HepG2 (cell line): Measurements from ENCODE around the gene LDLRAD4. TPM values are rescaled to one million over a fixed set of nuclear protein-coding genes. Genes with fewer than 3 reads are reported as not detected.
A peak's percentile ranks its signal among the peaks of the same experiment; 100 is the strongest.
"Not testable (repeated sequence)": the region's sequence is repeated elsewhere in the genome, so short reads cannot be mapped to it uniquely, and the experiment has no call there.

Source experiments
- ATAC-seq: fragments of 200-7000 bp; cut with Tn5 transposase; 3 replicates; pipeline ENCODE4 v1.9.1; 2020; ENCODE audit warnings: mild to moderate bottlenecking, moderate library complexity
- BruUV-seq: library from RNA; stranded (reverse); fragments of 400-500 nt; replicated peaks from 2 replicates; lab custom pipeline; 2021; lab: Mats Ljungman, UMichigan
- CTCF ChIA-PET: fragments of 300-600 bp; formaldehyde crosslinking; extraction: SDS; loops from one replicate; lab custom pipeline; 2021; ENCODE audit warnings: low total read pairs, inconsistent platforms, low intra/inter-chr PET ratio; lab: Yijun Ruan, JAX
- POLR2A ChIA-PET: fragments of 350-600 bp; sonication (Branson Sonifier 250); formaldehyde crosslinking; loops from one replicate; lab custom pipeline; 2020; ENCODE audit warnings: antibody characterized with exemption, inconsistent platforms; lab: Yijun Ruan, JAX
- DNase-seq: peaks from one replicate; pipeline ENCODE4 v3.0.0-alpha.2; 2015; ENCODE audit warnings: low spot score
- FAIRE-seq: peaks from 3 replicates; lab custom pipeline; 2011; peaks lifted over from hg19 to GRCh38; lab: Jason Lieb, UNC
- H2AFZ ChIP-seq: one replicate; pipeline ENCODE4 v1.6.1; 2011; ENCODE audit warnings: low read length, inconsistent platforms
- H3K27ac ChIP-seq: fragments of 300-600 bp; 3 replicates; pipeline ENCODE4 v1.8.0; 2011; ENCODE audit warnings: mixed run types, mild to moderate bottlenecking, mixed read lengths, low read length, inconsistent platforms; ENCODE audit not compliant: insufficient read depth; ENCODE audit errors: extremely low read length
- H3K27me3 ChIP-seq, 2 experiments: fragments of 200-600 bp in 1 of 2; 2 replicates in 1 of 2; 3 replicates in 1 of 2; pipeline versions ENCODE4 v1.6.0 to v1.8.0; 2011; ENCODE audit warnings: low read length in 2 of 2, mild to moderate bottlenecking in 2 of 2, moderate library complexity in 2 of 2, inconsistent platforms in 1 of 2; ENCODE audit not compliant: insufficient read depth in 2 of 2, control insufficient read depth in 1 of 2
- H3K36me3 ChIP-seq, 2 experiments: fragments of 200-600 bp in 1 of 2; replicated peaks in 1 of 2; 2 replicates in 1 of 2; 3 replicates in 1 of 2; pipeline versions ENCODE4 v1.5.1 to v1.8.0; 2011; ENCODE audit warnings: low read length in 2 of 2, inconsistent platforms in 1 of 2; ENCODE audit not compliant: insufficient read depth in 2 of 2, control insufficient read depth in 1 of 2
- H3K4me1 ChIP-seq: 2 replicates; pipeline ENCODE4 v1.5.1; 2012; ENCODE audit warnings: low read length, inconsistent platforms; ENCODE audit not compliant: insufficient read depth
- H3K4me2 ChIP-seq: 2 replicates; pipeline ENCODE4 v1.6.0; 2011; ENCODE audit warnings: low read depth, low read length, inconsistent platforms
- H3K4me3 ChIP-seq, 3 experiments: fragments of 200-600 bp in 1 of 3; sonication (generic), shearing (Covaris generic) in 1 of 3; replicated peaks in 1 of 3; 2 replicates each; pipeline ENCODE4 v1.5.1; 2011 to 2016; ENCODE audit warnings: low read length in 3 of 3, inconsistent platforms in 2 of 3, low read depth in 2 of 3, mild to moderate bottlenecking in 2 of 3, control low read depth in 1 of 3, mixed read lengths in 1 of 3; ENCODE audit not compliant: insufficient read depth in 1 of 3
- H3K79me2 ChIP-seq: one replicate; pipeline ENCODE4 v1.6.1; 2011; ENCODE audit warnings: low read length, inconsistent platforms; ENCODE audit not compliant: insufficient read depth
- H3K9ac ChIP-seq: 2 replicates; pipeline ENCODE4 v1.6.0; 2011; ENCODE audit warnings: mild to moderate bottlenecking, low read depth, low read length, inconsistent platforms; ENCODE audit not compliant: insufficient read depth
- H3K9me3 ChIP-seq: 2 replicates; pipeline ENCODE4 v1.5.1; 2012; ENCODE audit warnings: mild to moderate bottlenecking, low read length
- H4K20me1 ChIP-seq: 2 replicates; pipeline ENCODE4 v1.6.0; 2011; ENCODE audit warnings: inconsistent platforms, mild to moderate bottlenecking, low read length, moderate library complexity; ENCODE audit not compliant: insufficient read depth
- CCDC6 ChIP-seq: sonication (generic); formaldehyde crosslinking; IDR thresholded peaks from 2 replicates; pipeline ENCODE4 v1.8.1; 2022; ENCODE audit warnings: mild to moderate bottlenecking, missing genetic modification reagents, moderate library complexity
- JARID2 ChIP-seq: sonication (generic); formaldehyde crosslinking; IDR thresholded peaks from 2 replicates; pipeline ENCODE4 v1.8.1; 2023; ENCODE audit warnings: missing genetic modification reagents, inconsistent platforms; ENCODE audit not compliant: insufficient replicate concordance
- SMC3 ChIP-seq: IDR thresholded peaks from 2 replicates; pipeline ENCODE4 v1.6.1; 2011; ENCODE audit warnings: low read length, improper control_type of control experiment
- TEAD3 ChIP-seq: optimal IDR thresholded peaks from 2 replicates; pipeline ENCODE3; 2016; ENCODE audit warnings: borderline replicate concordance
- XRCC5 ChIP-seq: fragments of 200-400 bp; formaldehyde crosslinking; optimal IDR thresholded peaks from 2 replicates; pipeline ENCODE3; 2017; ENCODE audit warnings: mild to moderate bottlenecking, low read length
- ZHX1 ChIP-seq: sonication (generic); formaldehyde crosslinking; IDR thresholded peaks from 2 replicates; pipeline ENCODE4 v1.8.1; 2022; ENCODE audit warnings: low read depth, mild to moderate bottlenecking, missing genetic modification reagents
- ZNF44 ChIP-seq: sonication (generic); formaldehyde crosslinking; IDR thresholded peaks from 2 replicates; pipeline ENCODE4 v1.5.1; 2020; ENCODE audit warnings: mild to moderate bottlenecking, missing genetic modification reagents
- ZNF563 ChIP-seq: sonication (generic); formaldehyde crosslinking; IDR thresholded peaks from 2 replicates; pipeline ENCODE4 v1.8.0; 2022; ENCODE audit warnings: mild to moderate bottlenecking, moderate library complexity, missing genetic modification reagents
- ZNF670 ChIP-seq: sonication (generic); formaldehyde crosslinking; IDR thresholded peaks from 2 replicates; pipeline ENCODE4 v1.8.0; 2022; ENCODE audit warnings: mild to moderate bottlenecking, missing genetic modification reagents, borderline replicate concordance
- ZNF75D ChIP-seq: sonication (generic); formaldehyde crosslinking; IDR thresholded peaks from 2 replicates; pipeline ENCODE4 v1.8.1; 2023; ENCODE audit warnings: missing genetic modification reagents, mild to moderate bottlenecking, borderline replicate concordance
- ZNF772 ChIP-seq: sonication (generic); formaldehyde crosslinking; IDR thresholded peaks from 2 replicates; pipeline ENCODE4 v1.5.0; 2020; ENCODE audit warnings: mild to moderate bottlenecking, missing genetic modification reagents
- ZNF776 ChIP-seq: sonication (generic); formaldehyde crosslinking; IDR thresholded peaks from 2 replicates; pipeline ENCODE4 v1.4.0; 2020; ENCODE audit warnings: mild to moderate bottlenecking, missing genetic modification reagents
- ZSCAN30 ChIP-seq: sonication (generic); formaldehyde crosslinking; IDR thresholded peaks from 2 replicates; pipeline ENCODE4 v1.5.0; 2020; ENCODE audit warnings: mild to moderate bottlenecking, missing genetic modification reagents
- WGBS: methylation state at CpG from one replicate; pipeline ENCODE4 v1.1.6; 2017; ENCODE audit warnings: low lambda C conversion rate; 5-methylcytosine and 5-hydroxymethylcytosine counted together
- in situ Hi-C: cut with HindIII; loops from 2 replicates; pipeline ENCODE4 v1.10.0; 2017; ENCODE audit warnings: low pct_unique_long_range_greater_than_20kb; ENCODE audit not compliant: extremely low pct_ligation_motif_present
- intact Hi-C: fragments of 100-400 bp; cut with micrococcal nuclease; formaldehyde crosslinking; loops from one replicate; pipeline ENCODE4 v1.10.0; 2022; ENCODE audit not compliant: unreplicated experiment
- polyA plus RNA-seq, 8 experiments: library from polyadenylated mRNA; depleted of rRNA in 3 of 8; stranded (reverse) in 7 of 8; unstranded in 1 of 8; fragments of >200 nt; fragmentation: Illumina TruSeq in 4 of 8; extraction: Trizol in 4 of 8; gene quantifications; 2 replicates each; pipeline versions ENCODE4 v1.2.1 to v1.2.3, GENCODE V29; 2011 to 2016; ENCODE audit warnings: low read depth in 4 of 8, missing spikeins in 1 of 8, mixed read lengths in 1 of 8; ENCODE audit not compliant: insufficient read depth in 1 of 8
- total RNA-seq, 5 experiments: library from RNA; depleted of rRNA; stranded (reverse); fragments of >200 nt; fragmentation: Illumina TruSeq; extraction: Trizol; gene quantifications; 2 replicates each; pipeline ENCODE4 v1.2.3, GENCODE V29; 2016; ENCODE audit warnings: low read depth in 1 of 5
- TF ChIP-seq, protein P1 (sequence below): sonication (generic); formaldehyde crosslinking; IDR thresholded peaks from 2 replicates; pipeline ENCODE4 v1.5.0; 2020; ENCODE audit warnings: mild to moderate bottlenecking, missing genetic modification reagents, moderate library complexity
- TF ChIP-seq, protein P2 (sequence below): sonication (generic); formaldehyde crosslinking; IDR thresholded peaks from 2 replicates; pipeline ENCODE4 v1.8.1; 2023; ENCODE audit warnings: missing genetic modification reagents, mild to moderate bottlenecking, borderline replicate concordance

Gene LDLRAD4
- total and polyA plus RNA-seq, 2 of the 13 experiments (the other 11 are each of a cell fraction or from before 2014, with no cell fraction given), result 13.6 to 20.9 TPM

DNA sequence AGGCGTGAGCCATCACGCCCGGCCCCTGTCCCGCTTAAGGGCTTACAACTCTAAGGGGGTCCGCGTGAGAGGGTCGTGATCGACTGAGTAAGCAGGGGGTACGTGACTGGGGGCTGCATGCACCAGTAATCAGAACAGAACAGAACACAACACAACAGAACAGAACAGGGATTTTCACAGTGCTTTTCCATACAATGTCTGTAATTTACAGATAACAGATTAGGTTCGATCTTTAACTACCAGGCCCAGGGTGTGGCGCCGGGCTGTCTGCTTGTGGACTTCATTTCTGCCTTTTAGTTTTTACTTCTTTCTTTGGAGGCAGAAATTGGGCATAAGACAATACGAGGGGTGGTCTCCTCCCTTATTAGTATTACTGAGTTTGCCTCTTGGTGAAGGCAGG is 458.8 kb downstream of the LDLRAD4 start:
- H3K4me3 ChIP-seq, CTCF ChIA-PET, H2AFZ ChIP-seq, H3K9me3 ChIP-seq, H3K27me3 ChIP-seq, H3K4me1 ChIP-seq, H4K20me1 ChIP-seq, H3K4me2 ChIP-seq, DNase-seq, POLR2A ChIA-PET, in situ Hi-C loops, H3K36me3 ChIP-seq, intact Hi-C loops, ATAC-seq, H3K9ac ChIP-seq, FAIRE-seq, H3K27ac ChIP-seq, BruUV-seq: not testable (repeated sequence)
- H3K79me2 ChIP-seq, result peaks cover 26% of the 10 kb centered on the region
- 96% methylated on average over 11 of the region's 13 CpGs for WGBS

- Histone ChIP-seq H3K27me3 (no peaks in the 10 kb centered on the region), H2AFZ (no peak overlapping the region), H3K4me1 (peaks cover 6% of the 10 kb centered on the region; the same call in 1 of the 2 replicates), H3K27ac (no peak overlapping the region), H4K20me1 (peaks cover 11% of the 10 kb centered on the region; the same call in 1 of the 2 replicates), H3K4me3 (no peak overlapping the region), H3K79me2 (peaks cover 49% of the 10 kb centered on the region), H3K9ac (no peak overlapping the region), H3K9me3 (no peaks in the 10 kb centered on the region), H3K4me2 (no peak overlapping the region), H3K36me3 (peaks cover 1 to 5% of the 10 kb centered on the region in 2 experiments; a peak in 4 of 5 replicates)
- DNase-seq, result peak; percentile 29
- in situ Hi-C loops, result no loop called here
- FAIRE-seq, result peak; percentile 65
- WGBS, result 61% methylated on average over 5 of the region's 5 CpGs
- ChIA-PET POLR2A (no interaction called here), CTCF (no interaction called here)
- ATAC-seq, result peak; percentile 88
- BruUV-seq, result no TSS peak
- intact Hi-C loops, result loop anchor here (1.0 kb wide), 1 partner anchor 31 kb away; no protein-coding TSS in a partner anchor
- TF ChIP-seq, protein P1, sequence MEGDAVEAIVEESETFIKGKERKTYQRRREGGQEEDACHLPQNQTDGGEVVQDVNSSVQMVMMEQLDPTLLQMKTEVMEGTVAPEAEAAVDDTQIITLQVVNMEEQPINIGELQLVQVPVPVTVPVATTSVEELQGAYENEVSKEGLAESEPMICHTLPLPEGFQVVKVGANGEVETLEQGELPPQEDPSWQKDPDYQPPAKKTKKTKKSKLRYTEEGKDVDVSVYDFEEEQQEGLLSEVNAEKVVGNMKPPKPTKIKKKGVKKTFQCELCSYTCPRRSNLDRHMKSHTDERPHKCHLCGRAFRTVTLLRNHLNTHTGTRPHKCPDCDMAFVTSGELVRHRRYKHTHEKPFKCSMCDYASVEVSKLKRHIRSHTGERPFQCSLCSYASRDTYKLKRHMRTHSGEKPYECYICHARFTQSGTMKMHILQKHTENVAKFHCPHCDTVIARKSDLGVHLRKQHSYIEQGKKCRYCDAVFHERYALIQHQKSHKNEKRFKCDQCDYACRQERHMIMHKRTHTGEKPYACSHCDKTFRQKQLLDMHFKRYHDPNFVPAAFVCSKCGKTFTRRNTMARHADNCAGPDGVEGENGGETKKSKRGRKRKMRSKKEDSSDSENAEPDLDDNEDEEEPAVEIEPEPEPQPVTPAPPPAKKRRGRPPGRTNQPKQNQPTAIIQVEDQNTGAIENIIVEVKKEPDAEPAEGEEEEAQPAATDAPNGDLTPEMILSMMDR (CRISPR knock-in tag), result peak; percentile 55
- no peak for TF ChIP-seq JARID2
- no peak for TF ChIP-seq ZHX1
- TF ChIP-seq ZNF776 (CRISPR knock-in tag), result no peak
- TF ChIP-seq ZNF75D (CRISPR knock-in tag), result no peak
- TF ChIP-seq ZNF563, result no peak
- TF ChIP-seq ZNF772, result no peak
- no peak for TF ChIP-seq CCDC6
- no peak for TF ChIP-seq ZNF44 (CRISPR knock-in tag)
- peak; percentile 28; the same call in 1 of the 2 replicates for TF ChIP-seq SMC3
- no peak for TF ChIP-seq ZSCAN30 (CRISPR knock-in tag)
- TF ChIP-seq XRCC5, result peak; percentile 38
- TF ChIP-seq, protein P2, sequence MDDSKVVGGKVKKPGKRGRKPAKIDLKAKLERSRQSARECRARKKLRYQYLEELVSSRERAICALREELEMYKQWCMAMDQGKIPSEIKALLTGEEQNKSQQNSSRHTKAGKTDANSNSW (CRISPR knock-in tag), result no peak
- TF ChIP-seq ZNF670, result no peak
- TF ChIP-seq TEAD3 (CRISPR knock-in tag), result peak; percentile 93
Measured at GRCh38 chr18:13680612-13681011, 462.1 kb downstream of the LDLRAD4 start.
